GM18508 (cell line): Measurements from ENCODE around the gene KATNIP.

ENCODE experiments used
- ATAC-seq: cut with Tn5 transposase; IDR thresholded peaks from one replicate; pipeline ENCODE4 v1.9.1; 2021; ENCODE audit warnings: moderate number of reproducible peaks; ENCODE audit not compliant: insufficient read depth, unreplicated experiment

Gene KATNIP

DNA sequence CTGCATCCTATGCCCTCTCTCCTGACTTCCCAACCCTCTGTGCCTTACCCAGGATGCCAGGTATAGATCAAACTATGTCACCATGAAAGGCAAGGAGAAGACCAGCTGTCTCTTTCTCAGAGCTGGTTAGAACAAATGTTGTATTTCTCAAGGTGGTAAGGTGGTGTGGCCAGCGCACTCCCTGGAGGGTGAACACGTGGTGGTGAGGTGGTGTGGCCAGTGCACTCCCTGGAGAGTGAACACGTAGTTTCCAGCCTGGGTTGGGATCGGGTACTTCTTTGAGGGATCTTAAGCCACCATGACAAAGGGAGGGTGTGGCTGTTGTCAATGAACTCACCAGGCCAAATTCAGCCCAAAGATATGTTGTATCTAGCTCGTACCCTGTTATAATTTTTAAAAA is 26.8 kb downstream of the KATNIP start:
- no peak for ATAC-seq

GRCh38 chr16:27579087-27579980 is 29.4 kb downstream of the KATNIP start:
- no peak for ATAC-seq

DNA sequence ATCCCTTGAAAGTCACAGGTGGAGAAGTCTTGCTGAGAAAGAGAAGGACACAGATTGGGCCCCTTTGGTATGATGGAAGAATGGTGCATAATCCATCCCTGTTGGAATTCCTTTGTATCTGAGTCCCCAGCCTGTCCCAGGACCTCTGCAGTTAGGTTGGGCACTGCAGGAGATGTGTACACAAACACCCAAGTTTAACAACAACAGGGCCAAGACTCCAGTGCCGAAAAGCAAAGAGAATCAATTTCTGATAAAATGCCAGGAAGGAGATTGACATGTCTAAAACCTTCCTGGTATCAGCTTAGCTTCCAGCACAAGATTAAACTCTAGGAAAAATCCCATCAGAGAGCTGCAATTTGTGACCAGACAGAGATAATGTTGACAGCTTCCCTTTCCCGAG is 32.9 kb downstream of the KATNIP start:
- no peak for ATAC-seq

GRCh38 chr16:27583634-27584033 is 33.7 kb downstream of the KATNIP start:
- ATAC-seq = no peak

- no peak for ATAC-seq
These were observed 35.3 kb downstream of the KATNIP start for GRCh38 chr16:27585200-27585599.

GRCh38 chr16:27586711-27587110 is 36.8 kb downstream of the KATNIP start:
- no peak for ATAC-seq

DNA sequence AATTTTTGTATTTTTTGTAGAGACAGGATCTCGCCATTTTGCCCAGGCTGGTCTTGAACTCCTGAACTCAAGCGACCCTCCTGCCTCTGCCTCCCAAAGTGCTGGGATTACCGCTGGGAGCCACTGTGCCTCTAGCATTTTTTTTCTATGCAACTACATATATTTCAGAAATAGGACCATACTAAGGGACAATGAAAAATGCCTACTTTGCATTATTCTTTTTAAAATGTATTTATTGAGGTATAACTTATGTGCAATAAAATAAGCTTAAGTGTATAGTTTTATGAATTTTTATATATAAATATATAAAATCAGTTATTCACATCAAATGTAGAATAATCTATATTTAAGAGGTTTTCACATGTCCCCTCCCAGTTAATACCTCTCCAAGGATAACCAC is 38.1 kb downstream of the KATNIP start:
- no peak for ATAC-seq

DNA sequence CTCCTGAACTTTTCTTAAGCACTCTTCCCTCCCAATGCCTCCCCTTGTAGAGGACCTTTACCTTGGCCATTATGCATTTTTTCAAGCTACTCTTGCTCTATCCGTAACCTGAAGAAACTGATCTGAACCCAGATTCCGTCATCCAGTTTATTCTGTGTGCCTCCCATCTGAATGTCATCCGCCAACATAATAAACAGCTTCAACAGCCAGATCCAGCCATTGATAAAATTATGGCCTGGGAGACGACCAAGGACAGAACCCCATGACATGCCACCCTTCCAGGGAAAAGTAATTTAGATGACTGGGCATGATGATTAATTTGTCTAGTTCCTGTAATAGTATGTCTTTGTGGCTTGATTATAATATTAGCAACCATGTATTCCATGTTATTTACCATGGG is 41.9 kb downstream of the KATNIP start:
- no peak for ATAC-seq

DNA sequence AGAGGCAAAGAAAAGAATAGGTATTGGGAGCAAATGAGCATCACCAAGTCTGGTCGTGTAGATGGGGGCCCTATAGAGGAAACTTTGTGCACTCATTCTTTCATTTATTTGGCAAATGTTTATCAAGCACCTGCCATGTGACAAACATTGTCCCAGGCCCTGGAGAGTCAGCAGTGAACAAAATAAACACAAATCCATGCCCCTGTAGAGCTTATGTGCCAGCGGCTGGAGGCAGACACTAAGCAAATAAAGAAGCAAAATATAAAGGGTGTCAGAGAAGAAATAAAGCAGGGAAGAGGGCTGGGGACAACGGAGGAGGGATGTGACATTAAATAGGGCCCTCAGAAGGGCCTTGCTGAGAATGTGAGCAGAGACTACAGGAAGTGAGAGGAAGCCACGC is 45.5 kb downstream of the KATNIP start:
- ATAC-seq = no peak

DNA sequence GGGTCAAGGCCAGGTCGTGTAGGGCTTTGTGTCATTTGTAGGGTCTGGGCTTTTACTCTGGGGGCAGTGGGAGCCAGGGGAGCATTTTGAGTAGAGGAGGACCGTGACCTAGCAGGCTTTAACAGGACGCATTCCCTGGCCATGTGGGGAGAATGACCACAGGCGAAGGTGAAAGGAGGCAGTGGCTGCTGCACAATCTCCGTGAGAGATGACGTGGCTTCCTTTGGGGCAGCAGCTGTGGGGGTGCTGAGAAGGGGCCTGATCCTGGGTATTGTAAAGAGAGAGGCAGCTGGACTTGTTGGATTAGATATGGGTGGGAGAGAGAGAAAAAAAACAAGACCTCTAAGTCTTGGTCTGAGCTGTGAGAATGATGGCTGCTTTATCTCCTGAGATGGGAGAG is 46.0 kb downstream of the KATNIP start:
- no peak for ATAC-seq

- no peak for ATAC-seq
These were observed 46.5 kb downstream of the KATNIP start for GRCh38 chr16:27596411-27596810.

GRCh38 chr16:27597361-27597760 is 47.4 kb downstream of the KATNIP start:
- no peak for ATAC-seq

- ATAC-seq = no peak
These were observed 48.3 kb downstream of the KATNIP start for GRCh38 chr16:27598220-27598619.

DNA sequence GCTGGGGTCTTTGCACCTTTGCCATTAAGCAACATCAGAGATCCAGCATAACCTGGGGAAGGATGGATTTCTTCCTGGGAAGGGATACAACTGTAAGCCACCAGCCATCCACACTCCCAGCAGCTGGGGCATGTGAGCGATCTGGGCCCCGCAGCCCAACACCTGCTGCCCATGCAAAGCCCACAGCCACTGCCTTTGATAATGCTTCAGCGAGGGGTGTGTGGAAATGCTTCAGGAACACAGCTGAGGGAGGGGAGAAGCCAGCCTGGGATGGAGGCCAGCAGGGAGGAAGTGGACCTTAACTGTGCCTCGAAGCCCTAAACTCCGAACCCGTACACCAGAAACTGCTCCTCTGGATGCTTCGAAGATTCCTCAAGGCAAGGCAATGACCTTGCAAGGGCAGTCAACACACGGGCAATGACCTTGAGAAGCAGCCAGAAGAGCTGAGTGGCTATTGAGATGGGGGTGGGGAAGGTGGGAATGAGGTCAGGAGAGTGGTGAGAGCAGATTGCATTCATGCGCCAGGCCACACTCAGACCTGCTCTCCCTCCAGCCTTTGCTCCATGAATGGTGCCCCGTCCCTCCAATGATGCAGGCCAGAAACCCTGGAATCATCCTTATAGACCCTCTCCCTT is 49.1 kb downstream of the KATNIP start:
- ATAC-seq = no peak

DNA sequence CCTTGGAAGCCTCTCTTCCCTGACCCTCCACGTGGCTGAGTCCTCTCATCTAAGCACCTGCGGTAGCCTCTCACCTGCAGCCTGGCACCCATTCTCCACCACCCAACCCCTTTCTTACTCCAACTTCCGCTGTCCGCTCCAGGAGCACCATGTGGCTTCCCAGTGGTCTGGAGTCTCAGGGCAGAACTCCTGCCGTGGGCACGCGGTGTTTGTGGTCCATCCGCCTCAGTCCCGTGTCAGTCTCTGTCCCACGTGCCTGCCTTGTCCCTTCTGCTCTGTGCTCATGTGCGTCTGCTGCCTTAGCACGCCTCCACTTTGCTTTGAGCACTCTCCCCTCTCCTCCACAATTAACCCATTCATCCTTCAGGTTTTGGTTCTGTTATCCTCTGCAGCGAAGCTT is 49.7 kb downstream of the KATNIP start:
- no peak for ATAC-seq
